ENCODE results near the gene RANGRF. TPM values are rescaled to one million over a fixed set of nuclear protein-coding genes. Genes with fewer than 3 reads are reported as not detected.

Gene RANGRF
- total and polyA plus RNA-seq, 10 donors = 18.9 to 55.9 (median 23.1) TPM

- Histone ChIP-seq H3K27me3 (replicated peaks in 1 of 7) (peaks cover 0 to 55% (median 9%) of the 10 kb centered on the region in 7 donors), H3K4me1 (peaks cover 0 to 16% (median 3%) of the 10 kb centered on the region in 6 donors), H3K9me3 (no peaks in the 10 kb centered on the region), H3K27ac (peak overlapping the region in 5 of 8 donors; percentile 56 to 70 (median 61)), H3K36me3 (peaks cover 0 to 12% (median 0%) of the 10 kb centered on the region in 6 donors), H3K4me3 (peak overlapping the region in 6 of 8 donors; percentile 14 to 56 (median 28))
- TF ChIP-seq POLR2A (IDR thresholded peaks at IDR 0.05) = no peak
- TF ChIP-seq POLR2AphosphoS5 (IDR thresholded peaks at IDR 0.05) = peak in 1 of 3 donors; percentile 24
- TF ChIP-seq CTCF (IDR thresholded peaks at IDR 0.05 in 8 of 11, conservative IDR thresholded peaks at IDR 0.05 in 3 of 11) = no peak
- 68 to 76% (median 73%) methylated on average over 21 to 25 of the region's 25 CpGs for WGBS, 5 donors
- DNase-seq = no peak
- intact Hi-C loops (cut with DNase I; ENCODE audit: low total_unique reads) = no loop called here
Observed at GRCh38 chr17:8311131-8311790, 22.8 kb downstream of the RANGRF start.

- H3K4me3 ChIP-seq = no peak overlapping the region
- peak; percentile 64 for DNase-seq
- peaks cover 0 to 56% (median 9%) of the 10 kb centered on the region in 7 donors for H3K27me3 ChIP-seq (replicated peaks in 1 of 7)
- H3K9me3 ChIP-seq = no peaks in the 10 kb centered on the region
- H3K4me1 ChIP-seq = peaks cover 0 to 16% (median 3%) of the 10 kb centered on the region in 6 donors
- H3K27ac ChIP-seq = no peak overlapping the region
- TF ChIP-seq CTCF (IDR thresholded peaks at IDR 0.05 in 8 of 11, conservative IDR thresholded peaks at IDR 0.05 in 3 of 11) (no peak), POLR2A (IDR thresholded peaks at IDR 0.05) (no peak)
- intact Hi-C loops (cut with DNase I; ENCODE audit: low total_unique reads) = no loop called here
- 75 to 86% (median 80%) methylated on average over 12 to 13 of the region's 13 CpGs for WGBS, 5 donors
- H3K36me3 ChIP-seq = peaks cover 0 to 12% (median 0%) of the 10 kb centered on the region in 6 donors
Observed at GRCh38 chr17:8312251-8312650, 23.8 kb downstream of the RANGRF start.

- Histone ChIP-seq H3K9me3 (no peaks in the 10 kb centered on the region), H3K36me3 (peaks cover 0 to 12% (median 0%) of the 10 kb centered on the region in 6 donors), H3K27ac (no peak overlapping the region), H3K27me3 (replicated peaks in 1 of 7) (peaks cover 0 to 56% (median 9%) of the 10 kb centered on the region in 7 donors), H3K4me1 (peaks cover 0 to 16% (median 3%) of the 10 kb centered on the region in 6 donors), H3K4me3 (no peak overlapping the region)
- 83 to 84% (median 84%) methylated on average over 16 of the region's 16 CpGs for WGBS, 5 donors
- intact Hi-C loops (cut with DNase I; ENCODE audit: low total_unique reads) = no loop called here
- no peak for TF ChIP-seq POLR2AphosphoS5 (IDR thresholded peaks at IDR 0.05)
- TF ChIP-seq CTCF (IDR thresholded peaks at IDR 0.05 in 8 of 11, conservative IDR thresholded peaks at IDR 0.05 in 3 of 11) = no peak
- no peak for TF ChIP-seq POLR2A (IDR thresholded peaks at IDR 0.05)
- DNase-seq = peak; percentile 38
Observed at GRCh38 chr17:8312726-8313600, 24.5 kb downstream of the RANGRF start.

All from spleen (tissue), 11 donors.